Astrocyte of the cerebellum (primary cell): Measurements from ENCODE around the gene NRCAM.

Experiments
- DNase-seq: peaks from one replicate; pipeline ENCODE4 v3.0.0-alpha.2; 2011; ENCODE audit warnings: low read depth
- H3K4me3 ChIP-seq: 2 replicates; pipeline ENCODE4 v1.5.1; 2011; ENCODE audit warnings: mild to moderate bottlenecking, low read depth, low read length, moderate library complexity
- CTCF ChIP-seq: IDR thresholded peaks from 2 replicates; pipeline ENCODE4 v1.5.1; 2012; ENCODE audit warnings: low read length, low read depth, moderate library complexity, mild to moderate bottlenecking; ENCODE audit errors: missing control alignments
- in situ Hi-C: cut with HindIII; loops from 2 replicates; pipeline ENCODE4 v1.10.0; 2017; ENCODE audit warnings: low sequenced_read_pairs

The NRCAM gene

GRCh38 chr7:108257954-108258353 lies 198.3 kb downstream of the NRCAM start:
- in situ Hi-C loops, result no loop called here
- TF ChIP-seq CTCF, result no peak
- no peak overlapping the region for H3K4me3 ChIP-seq
- DNase-seq, result no peak

GRCh38 chr7:108254259-108254658 lies 202.0 kb downstream of the NRCAM start:
- H3K4me3 ChIP-seq, result no peak overlapping the region
- no peak for DNase-seq
- in situ Hi-C loops, result no loop called here
- TF ChIP-seq CTCF, result no peak

GRCh38 chr7:108253275-108254044 lies 202.8 kb downstream of the NRCAM start:
- in situ Hi-C loops, result no loop called here
- H3K4me3 ChIP-seq, result no peak overlapping the region
- DNase-seq, result peak; percentile 70
- TF ChIP-seq CTCF, result no peak

GRCh38 chr7:108252177-108252576 lies 204.1 kb downstream of the NRCAM start:
- DNase-seq, result no peak
- in situ Hi-C loops, result no loop called here
- H3K4me3 ChIP-seq, result no peak overlapping the region
- TF ChIP-seq CTCF, result no peak

- TF ChIP-seq CTCF, result no peak
- no peak overlapping the region for H3K4me3 ChIP-seq
- in situ Hi-C loops, result no loop called here
- no peak for DNase-seq
These were observed 204.5 kb downstream of the NRCAM start for GRCh38 chr7:108251700-108252099.

GRCh38 chr7:108249453-108249852 lies 206.8 kb downstream of the NRCAM start:
- in situ Hi-C loops, result no loop called here
- DNase-seq, result no peak
- no peak overlapping the region for H3K4me3 ChIP-seq
- TF ChIP-seq CTCF, result no peak
